ENCODE results near the gene OSBPL1A. TPM values are rescaled to one million over a fixed set of nuclear protein-coding genes. Genes with fewer than 3 reads are reported as not detected.

Gene OSBPL1A
- total RNA-seq, 6 experiments from 2014 or later, result 4.1 to 14.6 (median 14.0) TPM

GRCh38 chr18:24127735-24128134 is 269.9 kb downstream of the OSBPL1A start:
- Histone ChIP-seq H3K36me3 (peaks cover 0 to 94% (median 30%) of the 10 kb centered on the region in 4 donors), H3K4me3 (no peak overlapping the region), H3K27me3 (no peaks in the 10 kb centered on the region), H3K27ac (no peak overlapping the region), H3K9me3 (no peaks in the 10 kb centered on the region), H3K4me1 (no peaks in the 10 kb centered on the region)
- intact Hi-C loops (cut with DNase I), result loop anchor here in 1 of 2 donors (10.0 kb wide), 1 partner anchor 203 kb away; no protein-coding TSS in a partner anchor
- DNase-seq, result no peak
- TF ChIP-seq CTCF (IDR thresholded peaks at IDR 0.05) (no peak), POLR2A (IDR thresholded peaks at IDR 0.05) (no peak)
- ATAC-seq, result peak; percentile 36 to 73 (median 48)
- WGBS (ENCODE audit: insufficient coverage, low coverage, low lambda C conversion rate, missing lambda C conversion rate), result 65% methylated on average over 3 of the region's 3 CpGs

DNA sequence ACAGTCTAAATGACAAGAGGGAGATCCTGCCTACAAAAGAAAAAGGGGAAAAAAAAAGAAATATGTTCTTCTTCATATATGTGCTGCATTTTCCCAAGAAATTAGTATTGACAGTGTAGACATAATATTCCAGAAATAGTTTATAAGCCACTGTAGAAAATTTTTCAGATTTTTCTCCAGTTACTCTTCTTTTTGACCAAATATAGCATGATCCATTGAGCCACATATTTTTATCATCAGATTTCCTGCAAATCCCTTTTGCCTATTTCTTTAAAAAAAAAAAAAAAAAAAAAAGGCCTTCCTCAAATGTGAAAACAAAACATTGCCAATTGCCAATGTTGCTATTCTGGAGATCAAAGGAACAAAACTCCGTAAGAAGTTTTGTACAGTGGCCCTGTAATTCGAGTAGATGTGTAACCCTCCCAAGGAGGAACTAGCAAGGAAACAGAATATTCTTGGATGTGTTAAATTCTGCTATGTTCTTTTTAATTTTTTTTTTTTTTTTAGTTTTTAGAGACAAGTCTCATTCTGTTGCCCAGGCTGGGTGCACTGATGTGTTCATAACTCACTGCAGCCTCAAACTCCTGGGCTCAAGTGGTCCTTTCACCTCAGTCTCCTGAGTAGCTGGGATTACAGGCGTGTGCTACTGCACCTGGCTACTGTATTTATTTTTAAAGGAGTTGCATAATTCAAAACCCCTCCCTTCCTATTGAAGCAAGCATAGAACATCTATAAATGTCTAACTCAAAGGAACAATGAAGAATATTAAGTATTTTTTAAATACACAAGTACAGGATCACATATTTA is 271.3 kb downstream of the OSBPL1A start:
- H3K4me1 ChIP-seq, result peaks cover 0 to 2% (median under 1%) of the 10 kb centered on the region in 4 donors
- ATAC-seq (no peak), DNase-seq (no peak)
- intact Hi-C loops (cut with DNase I), result loop anchor here in 1 of 2 donors (10.0 kb wide), 1 partner anchor 202 kb away; no protein-coding TSS in a partner anchor
- no peaks in the 10 kb centered on the region for H3K27me3 ChIP-seq
- H3K36me3 ChIP-seq, result peaks cover 0 to 85% (median 31%) of the 10 kb centered on the region in 4 donors
- no peak for TF ChIP-seq CTCF (IDR thresholded peaks at IDR 0.05)
- no peak for TF ChIP-seq POLR2A (IDR thresholded peaks at IDR 0.05)
- no peaks in the 10 kb centered on the region for H3K9me3 ChIP-seq
- no peak overlapping the region for H3K4me3 ChIP-seq
- no peak overlapping the region for H3K27ac ChIP-seq
- 39% methylated on average over 3 of the region's 3 CpGs for WGBS (ENCODE audit: insufficient coverage, low coverage, low lambda C conversion rate, missing lambda C conversion rate)

GRCh38 chr18:24121625-24122024 is 276.0 kb downstream of the OSBPL1A start:
- H3K27ac ChIP-seq, result peak overlapping the region in 1 of 3 donors; percentile 50
- DNase-seq (no peak), ATAC-seq (peak; percentile 51 to 76 (median 64))
- peaks cover 0 to 61% (median 22%) of the 10 kb centered on the region in 4 donors for H3K36me3 ChIP-seq
- H3K4me1 ChIP-seq, result peaks cover 0 to 23% (median 3%) of the 10 kb centered on the region in 4 donors
- no peaks in the 10 kb centered on the region for H3K9me3 ChIP-seq
- no peak overlapping the region for H3K4me3 ChIP-seq
- intact Hi-C loops (cut with DNase I), result loop anchor here in 1 of 2 donors (10.0 kb wide), 1 partner anchor 197 kb away; no protein-coding TSS in a partner anchor
- TF ChIP-seq CTCF (IDR thresholded peaks at IDR 0.05) (no peak), POLR2A (IDR thresholded peaks at IDR 0.05) (no peak)
- WGBS (ENCODE audit: insufficient coverage, low coverage, low lambda C conversion rate, missing lambda C conversion rate), result 71% methylated on average over 2 of the region's 2 CpGs
- no peaks in the 10 kb centered on the region for H3K27me3 ChIP-seq

- Histone ChIP-seq H3K27me3 (no peaks in the 10 kb centered on the region), H3K27ac (peak overlapping the region in 1 of 3 donors; percentile 50), H3K4me1 (peaks cover 0 to 29% (median 8%) of the 10 kb centered on the region in 4 donors), H3K4me3 (no peak overlapping the region), H3K9me3 (no peaks in the 10 kb centered on the region), H3K36me3 (peaks cover 0 to 52% (median 21%) of the 10 kb centered on the region in 4 donors)
- DNase-seq (no peak), ATAC-seq (no peak)
- WGBS (ENCODE audit: insufficient coverage, low coverage, low lambda C conversion rate, missing lambda C conversion rate), result 91% methylated on average over 4 of the region's 4 CpGs
- no peak for TF ChIP-seq CTCF (IDR thresholded peaks at IDR 0.05)
- no peak for TF ChIP-seq POLR2A (IDR thresholded peaks at IDR 0.05)
- intact Hi-C loops (cut with DNase I), result loop anchor here in 1 of 2 donors (10.0 kb wide), 1 partner anchor 196 kb away; no protein-coding TSS in a partner anchor
These were observed 276.9 kb downstream of the OSBPL1A start for GRCh38 chr18:24120676-24121075.

All from right lobe of liver (tissue), 6 donors.